HG02870 (cell line): ENCODE data around the gene GRIN2C.

Experiments
- ATAC-seq: cut with Tn5 transposase; IDR thresholded peaks from one replicate; pipeline ENCODE4 v1.9.1; 2021; ENCODE audit warnings: mild to moderate bottlenecking, moderate library complexity; ENCODE audit not compliant: unreplicated experiment

The GRIN2C gene

GRCh38 chr17:74822939-74823367 is 36.7 kb downstream of the GRIN2C start:
- ATAC-seq = no peak

- ATAC-seq = no peak
Measured at GRCh38 chr17:74822335-74822938, 37.2 kb downstream of the GRIN2C start.

- no peak for ATAC-seq
Measured at GRCh38 chr17:74821655-74822334, 37.9 kb downstream of the GRIN2C start.

GRCh38 chr17:74819801-74820436 is 39.8 kb downstream of the GRIN2C start:
- ATAC-seq = no peak

GRCh38 chr17:74818291-74818938 is 41.3 kb downstream of the GRIN2C start:
- ATAC-seq = no peak

GRCh38 chr17:74816905-74817620 is 42.6 kb downstream of the GRIN2C start:
- ATAC-seq = no peak

- no peak for ATAC-seq
Measured at GRCh38 chr17:74815550-74816370, 43.9 kb downstream of the GRIN2C start.

- no peak for ATAC-seq
Measured at GRCh38 chr17:74815067-74815466, 44.6 kb downstream of the GRIN2C start.

- no peak for ATAC-seq
Measured at GRCh38 chr17:74814453-74814852, 45.2 kb downstream of the GRIN2C start.

GRCh38 chr17:74812109-74813009 is 47.3 kb downstream of the GRIN2C start:
- ATAC-seq = no peak

- no peak for ATAC-seq
Measured at GRCh38 chr17:74810699-74811485, 48.8 kb downstream of the GRIN2C start.

GRCh38 chr17:74808714-74809430 is 50.8 kb downstream of the GRIN2C start:
- no peak for ATAC-seq

GRCh38 chr17:74807925-74808324 is 51.8 kb downstream of the GRIN2C start:
- no peak for ATAC-seq

- ATAC-seq = no peak
Measured at GRCh38 chr17:74807441-74807840, 52.2 kb downstream of the GRIN2C start.

- no peak for ATAC-seq
Measured at GRCh38 chr17:74806334-74806733, 53.4 kb downstream of the GRIN2C start.

GRCh38 chr17:74805591-74805991 is 54.1 kb downstream of the GRIN2C start:
- ATAC-seq = no peak

- no peak for ATAC-seq
Measured at GRCh38 chr17:74804683-74805082, 55.0 kb downstream of the GRIN2C start.

- no peak for ATAC-seq
Measured at GRCh38 chr17:74803971-74804370, 55.7 kb downstream of the GRIN2C start.
